HG03520 (cell line): ENCODE results near the gene TUBB4B.

Experiments used
- ATAC-seq: cut with Tn5 transposase; IDR thresholded peaks from one replicate; pipeline ENCODE4 v1.9.1; 2021; ENCODE audit warnings: mild to moderate bottlenecking, moderate library complexity; ENCODE audit not compliant: unreplicated experiment

TUBB4B gene

GRCh38 chr9:137240841-137241489, at the start of gene TUBB4B:
TSS of gene TUBB4B (plus strand) at chr9:137241287. CDS start at chr9:137241361, 74 bp downstream.
- peak; percentile 65 for ATAC-seq

DNA sequence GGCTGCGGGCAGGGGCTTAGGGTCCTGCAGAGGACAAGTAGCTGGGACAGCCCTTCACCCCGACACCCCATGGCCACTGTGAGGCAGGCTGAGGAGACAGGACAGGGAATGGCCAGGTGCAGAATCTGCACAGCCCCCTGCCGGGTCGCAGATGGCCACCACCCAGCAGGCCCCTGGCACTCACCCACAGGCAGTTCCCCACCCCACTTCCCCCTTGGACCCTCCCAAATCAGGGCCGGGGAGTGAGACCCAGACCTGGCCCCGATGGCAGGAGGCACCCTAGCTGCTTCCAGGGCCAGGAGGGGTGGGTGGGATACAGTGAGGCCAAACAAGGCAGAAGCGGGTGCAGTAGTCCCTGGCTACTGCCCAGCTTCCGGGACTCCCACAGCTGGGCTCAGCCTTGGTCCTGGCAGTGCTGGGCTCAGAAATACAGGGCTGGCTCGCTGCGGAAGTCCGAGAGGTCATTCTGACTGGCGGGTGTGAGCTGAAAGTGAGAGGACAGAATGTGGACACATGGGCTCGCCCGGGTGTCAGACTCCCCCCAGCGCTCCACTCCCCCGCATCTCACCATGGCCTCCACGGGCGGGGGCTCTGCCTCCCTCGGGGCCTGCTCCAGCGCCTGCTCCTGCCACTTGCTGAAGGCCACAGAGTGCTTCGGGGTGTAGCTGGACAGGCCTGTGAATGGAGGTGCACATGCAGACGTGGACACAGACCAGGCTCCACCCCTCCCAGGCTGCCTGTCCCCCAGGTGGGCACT, 49.2 kb upstream of the TUBB4B start:
- no peak for ATAC-seq

DNA sequence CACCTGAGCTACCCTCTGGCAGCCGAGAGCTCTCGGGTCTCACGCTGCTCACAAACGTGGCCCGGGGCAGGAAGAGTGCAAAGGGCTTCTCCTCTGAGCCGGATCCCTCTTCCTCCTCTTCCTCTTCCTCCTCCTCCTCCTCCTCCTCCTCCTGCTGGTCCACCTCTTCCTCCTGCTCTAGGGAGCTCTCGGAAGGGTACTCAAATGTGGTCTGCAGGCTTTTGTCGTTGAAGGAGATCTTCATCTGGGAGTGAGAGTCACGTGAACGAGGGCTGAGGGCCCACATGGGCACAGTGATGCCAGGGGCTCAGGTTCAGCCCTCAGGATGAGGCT, 48.7 kb upstream of the TUBB4B start:
- ATAC-seq: no peak

DNA sequence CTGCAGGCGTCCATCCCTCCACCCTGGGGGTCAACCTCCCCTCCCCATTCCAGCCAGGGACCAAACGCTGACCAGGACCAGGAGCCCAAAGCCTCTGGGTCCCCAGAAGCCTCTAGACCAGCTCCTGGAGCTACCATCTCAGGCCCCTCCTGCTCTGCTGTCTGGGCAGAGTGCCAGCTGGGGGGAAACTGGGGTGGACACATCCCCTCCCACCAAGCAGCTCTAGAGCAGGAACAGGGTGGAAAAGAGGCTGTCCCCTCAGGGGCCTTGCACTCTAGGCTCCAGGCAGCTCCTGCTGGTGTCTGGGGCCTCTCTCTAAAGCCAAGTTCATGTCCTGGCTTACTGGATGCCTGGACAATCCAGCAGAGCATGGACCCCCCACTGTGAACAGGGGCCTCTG, 48.2 kb upstream of the TUBB4B start:
- ATAC-seq: no peak

DNA sequence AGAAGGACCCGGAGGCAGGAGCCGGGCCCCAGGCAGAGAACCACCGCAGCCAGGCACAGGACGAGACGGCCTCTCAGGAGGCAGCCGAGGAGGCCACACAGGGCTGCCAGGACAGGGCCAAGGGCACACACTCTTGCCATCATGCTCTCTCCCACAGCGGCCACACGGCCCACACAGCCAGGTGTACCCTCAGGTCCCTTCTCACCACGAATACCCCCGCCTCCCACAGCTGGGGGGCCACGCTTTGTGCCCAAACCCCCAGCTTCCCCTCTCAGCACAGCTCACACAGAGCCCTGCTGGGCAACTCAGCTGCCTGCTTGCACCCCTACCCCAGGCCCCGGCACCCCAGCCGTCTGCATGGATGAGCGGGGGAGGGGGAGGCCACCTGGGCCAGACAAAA, 47.3 kb upstream of the TUBB4B start:
- ATAC-seq: no peak

- no peak for ATAC-seq
These were observed 46.7 kb upstream of the TUBB4B start for GRCh38 chr9:137194388-137194787.

- no peak for ATAC-seq
These were observed 46.2 kb upstream of the TUBB4B start for GRCh38 chr9:137194909-137195308.

- no peak for ATAC-seq
These were observed 45.4 kb upstream of the TUBB4B start for GRCh38 chr9:137195525-137196220.

DNA sequence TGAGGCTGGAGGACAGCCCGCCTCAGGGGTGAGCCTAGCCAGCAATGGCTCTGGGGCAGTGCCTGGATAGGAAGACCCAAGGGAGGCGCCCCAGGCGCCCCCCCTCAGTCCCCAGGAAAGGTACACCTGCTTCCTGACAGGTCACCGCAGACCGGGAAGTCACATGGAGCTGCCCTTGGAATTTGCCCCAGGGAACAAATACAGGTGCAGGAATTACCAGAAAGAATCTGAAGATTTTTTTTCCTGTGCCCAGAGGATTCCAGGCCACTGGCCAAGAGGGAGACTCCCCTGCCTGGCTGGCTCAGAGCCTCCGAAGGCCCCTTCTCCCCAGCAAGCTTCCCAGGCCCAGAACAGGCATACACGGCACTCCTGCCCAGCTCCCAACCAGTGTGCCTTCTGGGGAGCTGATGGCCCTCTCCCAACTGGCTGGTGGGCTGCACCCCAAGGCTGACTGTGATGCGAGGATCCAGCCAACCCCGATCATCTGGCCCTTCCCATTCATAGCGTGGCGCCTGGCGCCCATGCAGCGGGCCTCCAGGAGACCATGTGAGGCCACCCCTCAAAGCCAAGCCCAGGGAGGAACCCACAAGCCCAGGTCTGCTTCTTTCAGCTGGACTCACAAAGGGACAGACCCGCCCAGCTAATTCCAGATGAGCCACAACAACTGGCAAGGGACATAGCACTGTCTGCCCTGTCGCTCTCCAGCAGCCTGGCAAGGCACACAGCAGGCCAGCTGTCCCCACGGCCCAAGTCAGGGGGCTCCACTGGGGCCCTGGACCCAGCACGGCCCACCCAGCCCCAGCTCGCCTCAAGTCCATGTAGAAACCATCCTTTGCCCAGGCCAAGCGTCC, 42.8 kb upstream of the TUBB4B start:
- no peak for ATAC-seq

GRCh38 chr9:137198902-137199283, 42.2 kb upstream of the TUBB4B start:
- ATAC-seq: no peak

DNA sequence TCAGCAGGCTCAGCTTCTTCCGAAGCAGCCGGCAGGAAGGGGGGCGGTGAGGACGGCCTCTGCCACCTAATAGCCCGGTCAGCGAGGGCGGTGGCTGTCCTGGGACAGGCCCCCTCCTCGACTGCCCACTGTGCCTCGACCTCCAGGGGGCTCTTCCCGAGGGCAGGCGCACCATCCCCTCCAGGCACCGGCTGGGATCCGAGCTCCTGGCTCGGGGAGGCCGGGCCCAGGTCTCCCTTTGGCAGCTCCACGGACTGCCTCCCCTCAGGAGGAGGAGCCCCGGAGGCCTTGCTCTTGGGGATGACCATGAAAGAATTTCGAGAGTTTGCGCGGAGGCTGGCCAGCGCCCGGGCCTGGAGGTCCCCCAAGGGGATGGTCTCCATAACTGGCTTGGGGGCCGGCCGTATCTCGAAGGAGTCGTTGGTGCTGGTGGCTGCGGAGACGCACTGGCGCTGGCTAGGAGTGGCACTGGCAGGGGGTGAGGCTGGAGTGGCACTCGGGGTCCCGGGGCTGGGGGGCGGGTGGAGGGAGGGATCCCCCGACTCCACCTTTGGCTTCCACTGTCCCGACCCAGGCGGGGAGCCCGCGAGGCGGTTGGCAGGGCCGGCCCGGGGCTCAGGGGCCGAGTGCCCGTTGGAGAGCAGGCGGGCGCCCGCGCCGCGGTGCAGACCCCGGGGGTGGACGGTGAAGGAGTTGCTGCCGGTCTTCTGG, 41.5 kb upstream of the TUBB4B start:
- ATAC-seq: no peak

GRCh38 chr9:137200311-137201204, 40.5 kb upstream of the TUBB4B start, which contains the start of gene TPRN:
TSS of gene TPRN (minus strand) at chr9:137200741. CDS start at chr9:137200711, 30 bp downstream.
- peak; percentile 80 for ATAC-seq

DNA sequence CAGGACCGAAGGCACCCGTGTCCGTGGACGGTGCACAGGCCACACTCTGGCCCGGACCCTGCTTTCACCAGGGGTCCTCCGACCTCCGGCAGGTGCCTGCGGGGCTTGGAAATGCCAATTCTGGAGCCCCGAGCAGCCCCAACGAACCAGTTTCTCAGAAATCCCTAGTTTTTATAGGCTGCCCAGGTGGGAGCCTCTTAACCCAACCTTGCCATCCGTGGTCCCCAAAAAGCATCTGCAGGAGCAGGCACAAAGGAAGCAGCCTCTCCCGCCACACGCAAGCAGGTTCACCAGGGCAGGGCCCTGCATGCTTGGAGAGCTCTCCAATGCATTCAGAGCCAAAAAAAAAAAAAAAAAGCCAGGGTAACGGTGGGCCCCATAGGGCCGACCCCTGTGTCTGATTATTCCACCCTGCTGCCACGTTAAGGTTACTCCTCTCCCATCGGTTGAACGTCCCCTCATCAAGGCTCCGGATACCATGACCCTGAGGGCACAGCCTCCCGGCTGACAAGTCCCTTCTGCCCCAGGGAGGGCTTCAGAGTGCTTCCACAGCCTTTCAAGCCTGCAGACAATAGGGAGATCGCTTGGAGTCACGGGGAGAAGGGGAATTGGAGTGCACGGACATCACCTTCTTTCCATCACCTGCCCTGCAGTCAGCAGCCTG, 39.8 kb upstream of the TUBB4B start:
- ATAC-seq: no peak

DNA sequence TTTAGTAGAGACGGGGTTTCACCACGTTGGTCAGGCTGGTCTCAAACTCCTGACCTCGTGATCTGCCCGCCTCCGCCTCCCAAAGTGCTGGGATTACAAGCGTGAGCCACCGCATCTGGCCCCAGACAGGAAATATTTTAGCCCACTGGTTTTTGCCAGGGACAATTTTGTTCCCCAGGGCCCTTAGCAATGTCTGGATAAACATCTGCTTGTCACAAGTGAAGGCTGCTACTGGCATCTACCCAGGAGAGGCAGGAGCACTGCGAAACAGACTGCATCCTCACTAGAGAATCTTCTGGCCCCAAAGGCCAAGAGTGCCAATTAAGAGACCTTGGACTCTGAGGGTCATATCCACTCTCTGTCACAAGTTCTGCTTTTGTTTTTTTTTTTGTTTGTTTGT, 38.1 kb upstream of the TUBB4B start:
- ATAC-seq: no peak

GRCh38 chr9:137204731-137205125, 36.4 kb upstream of the TUBB4B start:
- no peak for ATAC-seq

DNA sequence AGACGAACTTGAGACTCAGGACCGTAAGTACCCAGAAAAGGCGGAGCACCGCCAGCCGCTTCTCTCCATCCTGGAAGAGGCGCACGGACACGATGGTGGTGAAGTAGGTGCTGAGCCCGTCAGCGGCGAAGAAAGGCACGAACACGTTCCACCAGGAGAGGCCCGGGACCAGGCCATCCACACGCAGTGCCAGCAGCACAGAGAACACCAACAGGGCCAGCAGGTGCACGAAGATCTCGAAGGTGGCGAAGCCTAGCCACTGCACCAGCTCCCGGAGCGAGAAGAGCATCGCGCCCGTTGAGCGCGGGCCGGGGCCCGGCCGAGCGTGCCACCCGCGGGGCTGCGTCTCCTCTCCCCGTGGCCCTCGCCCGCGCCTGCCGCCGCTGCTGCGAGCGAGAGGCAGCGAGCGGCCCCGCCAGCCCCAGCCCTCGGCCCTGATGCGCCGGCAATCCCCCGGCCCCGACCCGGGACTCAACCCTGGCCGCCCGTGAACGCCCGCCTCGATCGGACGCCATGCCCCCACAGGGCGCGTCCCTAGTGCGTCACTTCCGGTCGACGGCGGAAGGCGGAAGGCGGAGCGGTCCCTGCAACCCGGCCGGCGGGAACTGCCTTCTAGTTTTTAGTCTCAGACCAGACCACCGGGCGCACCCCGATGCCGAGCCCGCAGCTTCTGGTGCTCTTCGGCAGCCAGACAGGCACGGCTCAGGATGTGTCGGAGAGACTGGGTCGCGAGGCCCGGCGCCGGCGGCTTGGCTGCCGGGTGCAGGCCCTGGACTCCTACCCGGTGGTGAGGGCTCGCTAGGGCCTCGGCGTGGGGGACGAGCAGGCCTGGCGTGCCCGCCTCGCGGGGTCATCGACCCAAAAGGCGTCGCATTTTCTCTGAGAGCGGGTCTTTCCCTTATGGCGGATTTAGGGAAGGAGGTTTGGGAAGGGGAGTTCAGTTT, 35.7 kb upstream of the TUBB4B start, which contains the start of the genes NDOR1 and TMEM203:
Gene NDOR1 (plus strand): TSS at position 575 of the 944 bp plus-strand sequence. CDS start 78 bp downstream, at position 653.
Gene TMEM203 (minus strand): TSS at position 523 of the 944 bp plus-strand sequence. CDS start 234 bp downstream, at position 289.
- ATAC-seq: peak; percentile 34

GRCh38 chr9:137206602-137207001, 34.5 kb upstream of the TUBB4B start:
- no peak for ATAC-seq
